Measurements from ENCODE around the gene WWTR1. TPM values are rescaled to one million over a fixed set of nuclear protein-coding genes. Genes with fewer than 3 reads are reported as not detected.
A peak's percentile ranks its signal among the peaks of the same experiment; 100 is the strongest.

WWTR1 gene
- total and polyA plus RNA-seq, 2 donors (not counting 3 experiments of a cell fraction or from before 2014, with no cell fraction given): 210 to 341 TPM

GRCh38 chr3:149575213-149575960 lies 82.4 kb downstream of the WWTR1 start:
- Histone ChIP-seq H4K20me1 (replicated peaks; ENCODE audit: control insufficient read depth, extremely low read depth, insufficient read depth, low read length) (no peaks in the 10 kb centered on the region), H3K4me1 (ENCODE audit: control insufficient read depth, extremely low read depth, insufficient read depth, low read length) (peaks cover 83% of the 10 kb centered on the region), H3K9me1 (replicated peaks; ENCODE audit: control insufficient read depth, extremely low read depth, insufficient read depth, low read length) (no peaks in the 10 kb centered on the region), H3K79me2 (ENCODE audit: control insufficient read depth, insufficient read depth, low read length) (peaks cover 82% of the 10 kb centered on the region), H3K4me3 (replicated peaks in 1 of 3; ENCODE audit: insufficient read depth in 1 of 3, low read depth in 1 of 3, low read length in 3 of 3) (no peak overlapping the region), H3K4me2 (ENCODE audit: insufficient read depth, low read length) (peak overlapping the region; percentile 25), H3K9me3 (replicated peaks; ENCODE audit: control insufficient read depth, insufficient read depth, low read length) (no peaks in the 10 kb centered on the region), H3K27ac (ENCODE audit: insufficient read depth, low read depth, low read length) (peak overlapping the region; percentile 91), H3K27me3 (ENCODE audit: control insufficient read depth in 2 of 2, insufficient read depth in 2 of 2, low read length in 2 of 2) (no peaks in the 10 kb centered on the region), H2AFZ (ENCODE audit: low read depth, low read length) (no peak overlapping the region), H3K9ac (replicated peaks; ENCODE audit: extremely low read depth, insufficient read depth, low read length) (peak overlapping the region; percentile 78), H3K36me3 (ENCODE audit: control insufficient read depth in 2 of 2, extremely low read depth in 1 of 2, insufficient read depth in 2 of 2, low read length in 2 of 2) (peaks cover 10 to 20% of the 10 kb centered on the region in 2 experiments)
- POLR2A ChIA-PET: interaction anchor here (0.7 to 2.1 kb wide), 13 partner anchors 17 to 198 kb away, joined by 3 to 16 read pairs (median 5); partner anchors contain the start of genes TM4SF1 and WWTR1
- CTCF ChIA-PET: interaction anchor here (0.6 to 3.3 kb wide), 20 partner anchors 11 to 232 kb away, joined by 3 to 17 read pairs (median 4); partner anchors contain the start of gene WWTR1
- dilution Hi-C loops (cut with MboI; ENCODE audit: extremely low pct_ligation_motif_present, low sequenced_read_pairs) (no loop called here), intact Hi-C loops (cut with micrococcal nuclease) (loop anchor here (2.0 kb wide), 1 partner anchor 21 kb away; no protein-coding TSS in a partner anchor)
- TF ChIP-seq JUN (IDR thresholded peaks at IDR 0.05; ENCODE audit: borderline replicate concordance, insufficient read depth, insufficient read length, low read depth) (no peak), POLR2A (IDR thresholded peaks at IDR 0.05; ENCODE audit: low read depth, low read length) (no peak), FOS (IDR thresholded peaks at IDR 0.05; ENCODE audit: borderline replicate concordance, insufficient read depth, low read length) (peak; percentile 35), MAX (IDR thresholded peaks at IDR 0.05; ENCODE audit: insufficient read depth, insufficient read length) (no peak), EZH2 (IDR thresholded peaks at IDR 0.05; ENCODE audit: borderline replicate concordance, low read depth, low read length, severe bottlenecking) (no peak)
- FAIRE-seq: peak; percentile 67
- DNase-seq (ENCODE audit: low read depth, low spot score): peak; percentile 76
- TSS peak; percentile 81 for BruUV-seq (replicated peaks)
